ENCODE data around the gene KIF6.
"Not testable (repeated sequence)": the region's sequence is repeated elsewhere in the genome, so short reads cannot be mapped to it uniquely, and the experiment has no call there.

KIF6 gene

DNA sequence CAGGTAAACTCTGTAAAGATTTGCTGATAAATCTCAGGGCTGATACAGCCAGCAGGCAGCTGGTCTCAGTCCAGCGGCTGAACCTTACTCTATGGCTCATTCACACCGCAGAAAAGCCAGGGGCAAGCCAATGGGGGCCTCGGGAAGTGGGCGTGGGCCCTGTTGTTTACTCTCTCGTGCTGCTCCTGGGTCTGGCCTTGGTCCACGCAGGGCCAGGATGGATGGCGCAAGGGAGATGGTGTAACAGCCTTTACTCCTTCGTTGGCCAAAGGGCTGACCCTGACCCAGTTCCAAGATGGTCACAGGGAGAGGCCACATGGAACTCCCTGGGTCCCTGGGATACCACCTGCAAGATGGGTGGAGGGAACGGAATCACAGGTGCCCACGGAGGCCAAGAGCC is 427.1 kb downstream of the KIF6 start:
- no peak for DNase-seq

DNA sequence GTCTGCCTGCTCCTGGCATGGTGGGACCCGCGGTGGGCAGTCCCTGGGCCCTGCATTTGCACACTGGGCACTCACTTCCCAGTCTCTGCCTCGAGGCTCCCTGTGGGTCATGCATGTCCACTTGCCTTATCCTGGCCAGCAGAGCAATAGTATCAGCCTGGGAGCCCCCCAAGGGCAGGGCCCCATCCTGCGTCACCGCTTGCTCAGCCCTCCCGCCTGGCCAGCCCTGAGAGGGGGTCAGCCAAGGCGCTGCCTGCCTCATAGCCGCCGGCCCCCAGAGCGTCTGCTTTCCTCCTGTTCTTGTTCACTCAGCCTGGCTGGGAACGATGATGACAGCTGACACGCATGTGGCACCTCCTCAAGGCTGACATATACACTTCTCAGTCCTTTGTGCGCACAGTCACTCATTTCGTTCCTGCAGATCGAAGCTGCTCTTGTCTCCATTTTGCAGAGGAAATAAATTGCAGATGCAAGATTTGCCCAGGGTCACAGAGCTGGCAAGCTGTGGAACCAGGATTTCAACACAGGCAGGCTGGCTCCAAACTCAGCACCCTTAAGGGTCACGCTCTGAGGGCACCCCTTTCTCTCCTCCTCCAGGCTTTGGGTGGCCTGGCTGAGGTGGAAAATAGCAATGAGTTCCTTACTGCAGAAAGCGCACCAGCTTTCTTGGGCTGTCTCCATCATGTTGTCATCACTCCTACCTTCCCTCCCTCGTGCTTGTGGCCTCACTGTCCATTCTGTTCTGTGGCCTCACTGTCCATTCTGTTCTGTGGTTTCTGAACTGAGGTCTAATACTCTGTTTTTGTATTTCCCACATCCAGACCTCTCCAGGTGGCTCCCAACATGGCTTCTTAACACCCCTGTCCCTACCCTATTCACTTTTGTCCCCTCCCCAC is 428.2 kb downstream of the KIF6 start:
- DNase-seq: peak in 1 of 51 donors; percentile 8

DNA sequence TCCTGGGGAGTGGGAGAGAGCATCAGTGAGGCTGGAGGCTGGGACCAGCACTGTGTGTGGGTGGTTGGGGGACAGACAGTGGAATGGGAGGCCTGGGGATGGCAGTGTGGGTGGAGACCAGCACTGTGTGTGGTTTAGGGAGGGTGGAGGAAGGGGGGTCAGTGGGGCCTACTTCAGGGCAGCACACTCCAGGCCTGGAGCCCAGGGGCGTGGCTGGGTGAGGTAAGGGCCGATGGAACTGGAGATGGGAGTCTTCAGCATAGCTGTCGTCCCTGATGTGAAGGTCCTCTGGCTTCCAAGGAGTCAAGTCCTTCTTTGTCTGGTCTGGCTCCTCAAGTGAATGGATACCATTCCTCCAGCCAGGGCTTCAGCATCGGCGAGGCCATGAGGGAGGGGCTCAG is 429.6 kb downstream of the KIF6 start:
- no peak for DNase-seq

DNA sequence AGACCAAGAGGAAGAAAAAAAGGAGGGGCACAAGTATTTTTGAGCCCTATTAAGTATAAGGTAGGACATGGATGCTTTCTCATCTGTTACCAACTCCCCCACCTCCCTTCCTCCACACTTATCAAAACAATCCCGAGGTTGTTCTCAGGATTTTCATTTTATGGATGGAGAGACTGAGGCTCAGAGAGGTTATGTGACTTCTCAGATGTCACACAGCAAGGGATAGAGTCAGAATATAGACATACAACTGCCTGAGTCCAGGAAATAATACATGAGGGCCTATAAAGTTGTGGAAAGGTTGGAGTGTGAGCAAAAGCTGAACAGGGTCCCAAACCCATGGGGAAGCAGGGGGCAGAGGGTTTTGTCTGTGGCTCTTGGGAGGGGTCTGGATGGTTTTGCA is 430.3 kb downstream of the KIF6 start:
- no peak for DNase-seq

DNA sequence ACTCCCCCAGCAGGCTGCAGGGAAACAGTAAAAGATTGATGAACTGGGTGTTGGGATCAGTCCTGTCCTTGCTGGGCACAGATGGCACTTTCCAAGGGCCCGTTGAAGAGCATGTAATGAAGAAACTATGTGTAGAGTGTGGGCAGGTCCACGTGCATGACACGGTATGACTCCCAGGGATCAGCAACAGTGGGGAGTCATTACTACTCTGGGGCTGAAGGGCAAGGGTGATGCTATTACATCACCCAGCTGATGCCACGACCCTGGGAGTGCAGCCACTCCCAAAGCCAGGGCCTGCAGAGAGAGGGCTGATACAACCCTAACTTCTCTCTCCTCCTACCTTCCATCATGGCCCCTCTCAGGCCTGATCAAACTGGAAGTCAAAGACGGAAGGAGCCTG is 431.1 kb downstream of the KIF6 start:
- DNase-seq: no peak

DNA sequence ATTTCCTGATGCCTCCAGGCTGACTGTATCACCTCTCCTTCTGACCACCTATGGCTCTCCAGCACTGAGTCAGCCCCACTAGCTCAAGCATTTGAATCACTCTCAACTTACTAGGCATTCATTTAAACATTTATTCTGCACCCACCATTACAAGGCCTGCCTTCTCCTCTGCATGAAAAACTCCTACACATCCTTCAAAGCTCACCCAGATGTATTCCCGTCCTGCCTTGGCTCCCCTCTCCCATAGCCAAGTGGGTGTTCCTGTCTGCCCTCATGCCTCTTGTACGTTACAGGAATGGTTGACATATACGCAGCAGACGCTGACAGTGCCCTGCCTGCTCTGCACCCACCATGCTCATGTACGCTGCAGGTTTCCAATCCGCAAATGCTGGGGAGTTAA is 432.6 kb downstream of the KIF6 start:
- DNase-seq: no peak

DNA sequence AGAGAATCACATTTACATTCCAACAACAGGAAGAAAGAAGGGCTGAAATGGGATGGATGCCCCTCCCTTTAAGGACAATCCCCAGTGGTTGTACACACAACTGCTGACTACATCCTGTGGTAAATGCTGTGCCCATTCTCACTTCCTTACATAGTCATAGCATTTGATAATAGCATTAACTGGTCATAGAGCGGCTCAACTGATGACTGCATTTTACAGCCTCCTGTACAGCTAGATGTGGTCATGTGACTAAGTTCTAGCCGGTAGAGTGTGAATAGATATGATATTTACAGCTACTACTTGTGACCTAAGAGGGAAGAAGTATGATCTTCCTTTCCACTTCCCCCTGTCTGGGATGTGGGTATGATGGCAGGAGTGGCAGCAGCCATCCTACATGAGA is 435.7 kb downstream of the KIF6 start:
- DNase-seq: no peak

DNA sequence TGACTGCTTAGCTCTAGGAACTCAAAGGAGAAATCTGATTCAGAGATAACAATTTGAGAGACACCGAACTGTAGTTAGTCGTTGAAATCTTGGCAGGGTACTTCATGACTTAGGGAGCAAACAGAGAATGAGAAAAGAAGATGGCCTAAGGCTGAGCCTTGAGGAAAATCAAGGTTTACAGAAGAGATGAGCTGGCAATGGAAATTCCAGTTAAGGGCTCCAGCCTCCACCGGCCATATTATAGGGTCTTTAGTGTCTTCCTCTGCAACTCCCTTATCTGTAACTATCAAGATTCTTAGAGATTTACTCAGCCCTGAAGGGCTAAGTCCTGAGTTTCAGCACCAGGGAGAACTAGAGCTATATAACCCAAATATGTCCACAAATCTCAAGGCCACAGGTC is 437.6 kb downstream of the KIF6 start:
- no peak for DNase-seq

DNA sequence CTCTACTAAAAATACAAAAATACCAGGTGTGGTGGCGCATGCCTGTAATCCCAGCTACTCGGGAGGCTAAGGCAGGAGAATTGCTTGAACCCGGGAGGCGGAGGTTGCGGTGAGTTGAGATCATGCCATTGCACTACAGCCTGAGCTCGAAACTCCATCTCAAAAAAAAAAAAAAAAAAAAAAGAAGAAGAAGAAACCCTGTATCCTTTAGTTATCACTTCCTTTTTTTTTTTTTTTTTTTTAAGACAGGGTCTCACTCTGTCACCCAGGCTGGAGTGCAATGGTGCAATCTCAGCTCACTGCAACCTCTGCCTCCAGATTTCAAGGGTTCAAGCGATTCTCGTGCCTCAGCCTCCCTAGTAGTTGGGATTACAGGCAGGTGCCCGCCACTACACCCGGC is 438.6 kb downstream of the KIF6 start:
- DNase-seq: not testable (repeated sequence)

DNA sequence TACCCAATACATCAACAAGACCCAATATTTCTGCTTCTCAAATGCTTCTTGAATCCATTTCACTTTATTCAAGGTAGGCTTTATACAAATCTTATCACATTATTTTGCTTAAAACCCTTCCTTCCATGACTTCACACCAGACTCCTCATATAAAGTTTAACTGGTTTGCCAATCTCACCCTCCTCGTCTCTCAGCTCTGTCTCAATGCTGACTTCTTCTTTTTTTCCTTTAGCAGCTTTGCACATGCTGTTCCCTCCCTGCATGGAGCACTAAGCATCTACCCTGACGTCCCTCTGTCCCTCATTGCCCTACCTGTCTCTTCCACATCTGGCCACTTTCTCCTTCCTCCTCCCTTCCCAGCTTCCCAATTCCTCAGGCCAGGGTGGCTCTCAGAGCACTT is 442.4 kb downstream of the KIF6 start:
- no peak for DNase-seq

DNA sequence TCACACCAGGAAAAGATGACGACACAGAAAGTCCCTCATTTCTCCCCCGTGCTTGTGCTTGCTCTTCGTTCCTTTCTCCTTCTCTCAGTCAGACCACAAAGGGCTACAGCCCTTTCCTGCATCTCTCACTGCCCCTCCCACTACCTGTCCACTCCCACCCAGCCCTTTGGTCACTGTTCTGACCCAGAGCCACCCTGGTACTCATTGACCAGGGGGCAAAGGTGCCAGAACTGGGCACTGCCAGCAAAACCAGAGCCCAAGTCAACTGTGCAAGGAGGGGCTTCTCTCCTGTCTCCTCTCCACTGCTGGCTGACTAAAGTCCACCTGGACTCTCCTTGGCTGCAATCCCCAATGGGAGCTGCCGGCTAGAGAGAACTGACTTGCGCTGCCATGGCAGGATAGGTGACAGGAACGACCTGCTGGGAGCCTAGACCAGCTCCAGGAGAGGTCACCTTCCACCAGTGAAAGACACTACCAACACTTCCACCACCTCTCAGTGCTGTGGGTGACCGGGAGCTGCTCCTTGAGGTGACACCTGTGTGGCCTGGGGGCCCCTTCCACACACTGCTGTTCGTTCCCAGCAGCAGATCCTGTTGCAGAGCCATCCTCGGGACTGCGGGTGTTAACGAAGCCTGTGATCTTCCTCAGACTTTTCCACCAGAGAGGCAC is 443.8 kb downstream of the KIF6 start:
- no peak for DNase-seq

DNA sequence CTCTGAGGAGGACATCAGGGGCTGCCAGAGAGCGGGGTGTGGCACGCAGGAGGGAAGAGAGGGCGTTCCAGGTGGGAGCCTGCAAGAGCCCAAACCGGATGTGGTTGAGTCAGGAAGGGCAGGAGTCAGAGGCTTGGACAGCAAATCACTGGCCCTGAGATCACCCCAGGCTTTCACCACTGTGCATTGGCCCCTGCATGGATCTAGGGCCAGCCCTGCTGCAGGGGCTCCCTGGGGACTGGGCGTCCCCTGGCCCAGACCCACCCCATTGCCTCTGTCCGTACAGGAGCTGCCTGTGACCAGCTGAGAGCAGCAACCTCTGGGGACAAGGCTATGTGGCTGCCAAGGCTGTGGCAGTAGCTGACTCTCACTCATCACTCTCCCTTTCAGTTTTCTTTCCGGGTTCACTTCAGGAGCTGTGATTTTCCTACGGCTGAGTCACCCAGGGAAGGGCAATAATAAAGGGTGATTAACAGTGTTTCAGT is 444.9 kb downstream of the KIF6 start:
- no peak for DNase-seq
